Parathyroid adenoma (tissue), 2 donors: ENCODE measurements around the gene ADAM11.

Experiments used
- H2AFZ ChIP-seq: fragments of 300-600 bp; sonication (generic); one replicate; pipeline ENCODE4 v1.7.0; 2017; ENCODE audit warnings: antibody characterized with exemption, mild to moderate bottlenecking
- H3K27ac ChIP-seq: fragments of 300-600 bp; sonication (generic); one replicate; pipeline ENCODE4 v1.7.0; 2017
- H3K27me3 ChIP-seq: fragments of 300-600 bp; sonication (generic); one replicate; pipeline ENCODE4 v1.7.0; 2017; ENCODE audit warnings: low read length; ENCODE audit not compliant: control insufficient read depth, insufficient read depth
- H3K36me3 ChIP-seq: fragments of 300-600 bp; sonication (generic); one replicate; pipeline ENCODE4 v1.7.0; 2017; ENCODE audit warnings: low read length; ENCODE audit not compliant: control insufficient read depth, insufficient read depth
- H3K4me1 ChIP-seq: fragments of 300-600 bp; sonication (generic); one replicate; pipeline ENCODE4 v1.7.0; 2017; ENCODE audit warnings: control low read depth
- H3K4me2 ChIP-seq: fragments of 300-600 bp; sonication (generic); one replicate; pipeline ENCODE4 v1.7.0; 2017; ENCODE audit warnings: low read length
- H3K4me3 ChIP-seq: fragments of 300-600 bp; sonication (generic); one replicate; pipeline ENCODE4 v1.7.0; 2017; ENCODE audit warnings: low read depth, low read length
- H3K79me2 ChIP-seq: fragments of 300-600 bp; sonication (generic); one replicate; pipeline ENCODE4 v1.7.0; 2017; ENCODE audit warnings: control low read depth
- H3K9ac ChIP-seq: fragments of 300-600 bp; sonication (generic); one replicate; pipeline ENCODE4 v1.7.0; 2017; ENCODE audit warnings: mild to moderate bottlenecking
- H3K9me3 ChIP-seq: fragments of 300-600 bp; sonication (generic); one replicate; pipeline ENCODE4 v1.7.0; 2017; ENCODE audit warnings: low read length; ENCODE audit not compliant: control insufficient read depth
- TF ChIP-seq, protein P1 (sequence below): fragments of 300-600 bp; sonication (generic); IDR thresholded peaks from one replicate; pipeline ENCODE4 v1.7.0; 2017; ENCODE audit warnings: antibody characterized with exemption, mild to moderate bottlenecking
- donor health status: primary hyperparathyroidism.

The ADAM11 gene

DNA sequence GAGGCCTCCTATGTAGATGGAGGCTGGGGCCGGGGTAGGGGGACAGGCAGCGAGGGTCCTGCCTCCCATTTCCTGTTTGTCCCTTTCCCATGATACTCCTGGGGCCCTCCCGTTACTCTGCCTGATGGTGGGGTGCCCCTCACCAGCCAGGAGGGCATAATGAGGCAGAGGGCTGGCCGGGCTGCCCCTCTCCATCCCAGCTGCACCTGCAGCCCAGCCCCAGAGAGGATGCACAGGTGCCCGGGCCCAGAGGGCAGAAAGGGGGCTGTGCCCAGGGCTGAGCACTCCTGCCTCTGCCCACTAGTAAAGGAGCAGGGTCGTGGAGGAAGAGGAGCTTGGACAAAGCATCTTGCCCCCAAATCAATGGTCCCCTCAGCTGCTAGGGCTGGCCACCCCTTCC, 10.4 kb downstream of the ADAM11 start:
- H2AFZ ChIP-seq, result no peak overlapping the region
- TF ChIP-seq, protein P1, sequence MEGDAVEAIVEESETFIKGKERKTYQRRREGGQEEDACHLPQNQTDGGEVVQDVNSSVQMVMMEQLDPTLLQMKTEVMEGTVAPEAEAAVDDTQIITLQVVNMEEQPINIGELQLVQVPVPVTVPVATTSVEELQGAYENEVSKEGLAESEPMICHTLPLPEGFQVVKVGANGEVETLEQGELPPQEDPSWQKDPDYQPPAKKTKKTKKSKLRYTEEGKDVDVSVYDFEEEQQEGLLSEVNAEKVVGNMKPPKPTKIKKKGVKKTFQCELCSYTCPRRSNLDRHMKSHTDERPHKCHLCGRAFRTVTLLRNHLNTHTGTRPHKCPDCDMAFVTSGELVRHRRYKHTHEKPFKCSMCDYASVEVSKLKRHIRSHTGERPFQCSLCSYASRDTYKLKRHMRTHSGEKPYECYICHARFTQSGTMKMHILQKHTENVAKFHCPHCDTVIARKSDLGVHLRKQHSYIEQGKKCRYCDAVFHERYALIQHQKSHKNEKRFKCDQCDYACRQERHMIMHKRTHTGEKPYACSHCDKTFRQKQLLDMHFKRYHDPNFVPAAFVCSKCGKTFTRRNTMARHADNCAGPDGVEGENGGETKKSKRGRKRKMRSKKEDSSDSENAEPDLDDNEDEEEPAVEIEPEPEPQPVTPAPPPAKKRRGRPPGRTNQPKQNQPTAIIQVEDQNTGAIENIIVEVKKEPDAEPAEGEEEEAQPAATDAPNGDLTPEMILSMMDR, result no peak
- H3K4me1 ChIP-seq, result no peaks in the 10 kb centered on the region
- H3K79me2 ChIP-seq, result no peaks in the 10 kb centered on the region
- no peaks in the 10 kb centered on the region for H3K9me3 ChIP-seq
- no peak overlapping the region for H3K4me2 ChIP-seq
- H3K27ac ChIP-seq, result no peak overlapping the region
- H3K9ac ChIP-seq, result no peak overlapping the region
- H3K36me3 ChIP-seq, result no peaks in the 10 kb centered on the region
- no peak overlapping the region for H3K4me3 ChIP-seq
- H3K27me3 ChIP-seq, result no peaks in the 10 kb centered on the region

DNA sequence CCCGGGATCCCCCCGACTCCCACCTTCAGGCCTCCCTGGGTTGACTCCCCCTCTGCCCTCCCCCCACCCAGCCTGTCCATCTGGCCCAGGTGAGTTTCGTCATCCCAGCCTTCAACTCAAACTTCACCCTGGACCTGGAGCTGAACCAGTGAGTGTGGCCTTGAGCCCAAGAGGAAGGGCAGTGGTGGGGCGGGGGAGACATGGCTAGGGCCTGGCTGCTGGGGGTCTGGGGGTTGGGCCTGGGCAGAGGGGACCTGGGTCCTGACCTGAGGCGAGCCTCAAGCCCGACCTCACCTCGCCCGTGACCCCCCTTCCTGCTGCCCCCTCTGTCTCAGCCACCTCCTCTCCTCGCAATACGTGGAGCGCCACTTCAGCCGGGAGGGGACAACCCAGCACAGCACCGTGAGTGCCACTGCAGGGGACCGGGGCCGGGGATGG, 10.9 kb downstream of the ADAM11 start:
- no peaks in the 10 kb centered on the region for H3K9me3 ChIP-seq
- H3K36me3 ChIP-seq, result no peaks in the 10 kb centered on the region
- H3K4me2 ChIP-seq, result no peak overlapping the region
- H3K9ac ChIP-seq, result no peak overlapping the region
- TF ChIP-seq, protein P1, result no peak
- no peak overlapping the region for H3K4me3 ChIP-seq
- no peak overlapping the region for H2AFZ ChIP-seq
- H3K27me3 ChIP-seq, result no peaks in the 10 kb centered on the region
- H3K4me1 ChIP-seq, result no peaks in the 10 kb centered on the region
- H3K79me2 ChIP-seq, result no peaks in the 10 kb centered on the region
- no peak overlapping the region for H3K27ac ChIP-seq

DNA sequence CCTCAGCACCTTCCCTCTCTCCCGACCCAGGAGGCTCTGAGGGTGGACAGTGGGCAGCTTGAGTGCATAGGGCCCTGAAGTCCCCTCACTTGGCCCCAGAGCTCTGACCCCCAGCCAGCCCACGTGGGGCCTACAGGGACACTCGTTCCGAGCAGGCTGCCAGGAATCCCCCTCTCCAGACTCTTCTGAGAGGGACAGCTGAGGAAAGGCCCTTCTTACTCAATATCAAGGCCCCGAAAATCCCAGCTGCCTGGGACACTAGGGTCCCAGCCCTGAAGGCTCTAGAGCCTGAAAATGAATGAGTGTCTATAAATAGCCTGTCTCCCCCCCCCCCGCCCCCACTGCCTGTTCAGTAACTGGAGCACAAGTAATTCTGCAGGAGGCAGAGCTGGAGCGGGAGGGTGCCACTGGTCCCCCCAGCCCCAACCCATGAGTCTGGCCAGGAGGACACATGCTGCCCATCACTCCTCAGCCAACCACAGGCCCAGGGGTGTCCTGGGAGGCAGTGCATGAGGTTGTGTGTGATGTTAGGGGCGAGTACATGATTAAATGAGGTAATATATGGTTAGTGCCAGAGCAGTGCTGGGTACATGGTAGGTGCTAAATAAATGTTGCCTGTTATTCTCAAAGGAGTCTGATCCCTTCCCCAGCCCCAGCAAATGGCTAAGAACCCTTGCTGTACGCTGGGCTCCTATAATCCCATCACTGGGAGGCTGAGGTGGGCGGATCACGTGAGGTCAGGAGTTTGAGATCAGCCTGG, 11.6 kb downstream of the ADAM11 start:
- Histone ChIP-seq H3K9ac (no peak overlapping the region), H3K27me3 (no peaks in the 10 kb centered on the region), H2AFZ (no peak overlapping the region), H3K79me2 (no peaks in the 10 kb centered on the region), H3K27ac (no peak overlapping the region), H3K36me3 (no peaks in the 10 kb centered on the region), H3K4me3 (no peak overlapping the region), H3K4me2 (no peak overlapping the region), H3K9me3 (no peaks in the 10 kb centered on the region), H3K4me1 (no peaks in the 10 kb centered on the region)
- TF ChIP-seq, protein P1, result no peak

DNA sequence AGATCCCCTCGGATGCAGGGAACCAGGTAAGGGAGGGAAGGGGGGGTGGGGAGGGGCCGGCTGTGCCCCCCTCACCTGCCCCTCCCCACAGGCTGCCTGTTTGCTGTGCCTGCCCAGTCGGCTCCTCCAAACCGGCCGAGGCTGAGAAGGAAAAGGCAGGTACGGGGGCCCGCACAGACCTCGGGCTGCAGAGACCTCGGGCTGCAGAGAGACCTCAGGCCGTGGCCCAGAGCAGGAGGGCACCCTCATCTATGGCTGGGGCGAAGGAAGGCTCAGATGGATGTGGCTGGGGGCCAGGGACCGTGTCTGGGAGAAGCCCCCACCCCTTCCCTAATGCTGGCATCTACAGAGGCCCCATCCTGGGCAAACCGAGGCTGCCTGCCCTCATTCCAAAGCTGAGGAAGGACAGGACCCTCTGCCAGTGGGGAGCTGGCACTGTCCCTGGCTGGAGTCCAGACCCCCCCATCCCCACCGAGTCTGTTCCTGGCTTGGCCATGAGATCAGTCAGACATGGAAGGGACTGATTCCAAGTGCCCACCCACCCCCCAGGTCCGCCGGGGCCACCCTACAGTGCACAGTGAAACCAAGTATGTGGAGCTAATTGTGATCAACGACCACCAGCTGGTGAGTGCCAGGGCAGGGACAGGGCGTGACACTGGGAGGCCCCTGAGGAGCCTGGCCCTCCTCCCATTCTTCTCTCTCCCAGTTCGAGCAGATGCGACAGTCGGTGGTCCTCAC, 13.7 kb downstream of the ADAM11 start:
- no peaks in the 10 kb centered on the region for H3K4me1 ChIP-seq

More for the DNA sequence above, 13.7 kb downstream of the ADAM11 start:
- Histone ChIP-seq H3K36me3 (no peaks in the 10 kb centered on the region), H3K4me3 (no peak overlapping the region), H3K27ac (no peak overlapping the region), H3K79me2 (no peaks in the 10 kb centered on the region), H3K9ac (no peak overlapping the region), H3K9me3 (no peaks in the 10 kb centered on the region), H3K4me2 (no peak overlapping the region), H3K27me3 (no peaks in the 10 kb centered on the region), H2AFZ (no peak overlapping the region)
- TF ChIP-seq, protein P1, result no peak
